ENCODE data around the gene VPREB1.
"Not testable (repeated sequence)": the region's sequence is repeated elsewhere in the genome, so short reads cannot be mapped to it uniquely, and the experiment has no call there.

VPREB1 gene, protein sequence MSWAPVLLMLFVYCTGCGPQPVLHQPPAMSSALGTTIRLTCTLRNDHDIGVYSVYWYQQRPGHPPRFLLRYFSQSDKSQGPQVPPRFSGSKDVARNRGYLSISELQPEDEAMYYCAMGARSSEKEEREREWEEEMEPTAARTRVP

GRCh38 chr22:22244316-22245250 lies at the start of gene VPREB1:
TSS of gene VPREB1 (plus strand) at chr22:22244786. CDS start at chr22:22244814, 28 bp downstream.
- DNase-seq: no peak

DNA sequence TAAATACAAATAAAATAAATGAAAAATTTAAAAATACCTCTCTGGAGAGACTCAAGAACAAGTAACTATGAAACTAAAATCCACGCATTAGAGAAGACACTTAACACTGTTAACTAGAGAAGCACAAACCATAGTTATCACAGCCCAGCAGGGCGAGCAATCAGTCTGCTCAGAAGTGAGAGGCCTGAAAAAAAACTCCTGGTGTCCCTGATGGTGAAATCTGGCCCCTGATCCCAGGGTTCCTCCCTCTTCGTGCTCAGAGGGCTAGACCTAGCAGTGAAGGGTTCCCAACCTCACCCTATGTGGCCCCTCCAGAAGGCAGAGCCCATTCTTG lies 49.7 kb upstream of the VPREB1 start:
- DNase-seq: no peak

GRCh38 chr22:22195265-22196017 lies 49.1 kb upstream of the VPREB1 start:
- DNase-seq: peak; percentile 80

GRCh38 chr22:22196018-22196533 lies 48.5 kb upstream of the VPREB1 start:
- no peak for DNase-seq

DNA sequence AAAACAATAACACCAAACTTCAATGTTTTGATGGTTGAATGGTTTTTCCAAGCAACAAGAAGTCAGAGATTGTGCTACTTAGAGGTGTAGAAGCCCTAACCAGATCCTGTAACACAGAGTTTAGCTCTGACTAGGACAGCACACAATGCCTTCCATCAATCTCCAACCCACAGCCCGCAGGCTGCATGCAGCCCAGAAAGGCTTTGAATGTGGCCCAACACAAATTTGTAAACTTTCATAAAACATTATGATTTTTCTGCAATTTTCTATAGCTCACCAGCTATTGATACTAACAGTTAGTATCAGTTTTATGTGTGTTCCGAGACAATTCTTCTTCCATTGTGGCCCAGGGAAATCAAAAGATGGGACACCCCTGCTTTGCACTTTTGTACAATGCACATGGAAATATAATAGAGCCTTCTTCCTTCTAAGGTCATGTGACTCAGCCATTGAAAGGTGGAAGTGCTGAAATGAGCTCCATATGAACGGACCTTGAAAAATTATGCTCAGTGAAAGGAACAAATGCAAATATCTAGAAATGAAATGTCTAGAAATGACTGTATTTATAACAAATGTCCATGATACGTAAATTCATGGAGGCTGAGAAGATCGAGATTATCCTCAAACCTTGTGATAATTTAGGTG lies 47.6 kb upstream of the VPREB1 start:
- no peak for DNase-seq

DNA sequence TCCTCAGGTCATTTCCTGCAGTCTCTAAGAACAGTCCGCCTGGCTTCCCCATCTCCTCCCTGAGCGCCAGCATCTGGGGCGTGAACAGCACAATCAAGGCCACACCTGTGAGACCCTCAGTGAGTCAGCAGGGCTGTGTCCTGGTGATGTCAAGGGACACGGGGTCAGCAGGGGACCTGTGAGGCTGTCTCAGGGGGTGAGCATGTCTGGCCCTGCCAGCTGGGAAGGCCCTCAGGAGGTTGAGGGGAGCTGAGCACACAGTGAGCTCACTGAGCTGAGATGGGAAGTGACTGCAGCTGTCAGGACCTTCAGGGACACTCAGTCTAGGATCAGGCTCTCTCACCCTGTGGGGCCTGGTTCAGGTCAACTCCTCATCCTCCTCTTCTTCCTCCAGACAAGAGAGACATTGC lies 46.6 kb upstream of the VPREB1 start:
- no peak for DNase-seq

DNA sequence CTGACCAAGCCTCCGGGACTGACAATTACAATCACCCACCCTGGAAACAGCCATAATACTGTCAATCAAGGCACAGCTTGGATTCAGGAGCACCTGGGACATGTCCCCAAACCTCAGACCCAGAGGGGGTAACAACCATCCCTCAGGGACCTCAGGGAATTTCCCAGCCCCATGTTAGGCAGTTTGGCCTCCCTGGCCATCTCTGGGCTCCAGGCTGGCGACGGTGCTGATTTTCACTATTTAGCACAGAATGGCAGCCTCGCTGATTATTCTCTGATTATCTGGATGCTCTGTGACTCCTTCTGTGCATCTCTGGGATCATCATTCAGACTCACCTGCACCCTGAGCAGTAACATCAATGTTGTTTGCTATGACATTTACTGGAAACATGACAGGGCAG lies 45.8 kb upstream of the VPREB1 start:
- no peak for DNase-seq

DNA sequence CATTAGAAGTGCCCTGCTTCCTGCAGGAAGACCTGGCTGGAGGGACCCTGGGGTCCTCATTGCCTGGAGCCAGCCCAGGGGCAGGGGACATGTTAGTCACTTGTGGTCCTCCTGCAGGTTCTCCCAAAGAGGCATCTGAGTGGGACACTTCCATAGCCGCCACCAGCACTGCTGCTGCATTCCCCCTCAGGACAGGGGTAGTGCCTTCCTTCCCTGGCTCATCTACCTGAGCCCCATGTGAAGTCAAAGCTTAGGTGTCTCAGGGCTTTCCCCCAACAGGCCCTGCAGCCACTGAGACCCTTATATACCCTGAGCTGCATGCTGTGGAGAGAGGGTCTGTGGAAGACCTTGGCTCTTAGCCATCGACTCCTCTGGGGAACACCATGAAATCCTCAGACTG lies 45.0 kb upstream of the VPREB1 start:
- DNase-seq: no peak

- no peak for DNase-seq
These were observed 43.9 kb upstream of the VPREB1 start for GRCh38 chr22:22200569-22201184.

DNA sequence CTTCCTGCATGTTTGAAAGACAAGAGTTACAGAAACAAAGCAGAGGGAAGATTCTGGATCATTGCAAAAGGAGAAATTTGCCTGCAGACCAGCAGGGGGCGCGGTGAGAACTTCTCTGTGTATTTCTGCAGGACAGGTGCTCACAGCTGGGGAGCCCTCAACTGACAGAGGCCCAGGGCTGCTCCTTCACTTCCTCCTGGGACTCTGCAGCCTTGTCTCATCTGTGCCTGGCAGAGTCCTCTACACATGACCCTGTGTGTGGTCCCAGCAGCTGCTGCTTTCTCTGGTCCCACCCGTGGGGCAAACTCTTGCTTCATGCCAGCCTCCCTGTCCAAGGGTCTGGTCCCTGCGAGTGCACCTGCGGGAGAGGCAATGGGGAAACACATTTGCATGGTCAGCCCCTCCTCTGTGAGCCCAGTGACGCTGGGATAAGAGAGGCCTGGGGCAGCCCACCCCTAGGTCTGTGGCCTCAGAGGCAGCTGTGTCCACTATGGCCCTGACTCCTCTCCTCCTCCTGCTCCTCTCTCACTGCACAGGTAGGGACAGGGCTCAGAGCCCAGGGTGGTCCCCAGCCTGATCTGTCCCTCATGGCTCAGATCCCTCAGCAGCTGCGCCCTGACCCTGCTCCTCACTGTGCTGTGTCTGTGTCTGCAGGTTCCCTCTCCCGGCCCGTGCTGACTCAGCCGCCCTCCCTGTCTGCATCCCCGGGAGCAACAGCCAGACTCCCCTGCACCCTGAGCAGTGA lies 43.2 kb upstream of the VPREB1 start:
- DNase-seq: peak; percentile 18

DNA sequence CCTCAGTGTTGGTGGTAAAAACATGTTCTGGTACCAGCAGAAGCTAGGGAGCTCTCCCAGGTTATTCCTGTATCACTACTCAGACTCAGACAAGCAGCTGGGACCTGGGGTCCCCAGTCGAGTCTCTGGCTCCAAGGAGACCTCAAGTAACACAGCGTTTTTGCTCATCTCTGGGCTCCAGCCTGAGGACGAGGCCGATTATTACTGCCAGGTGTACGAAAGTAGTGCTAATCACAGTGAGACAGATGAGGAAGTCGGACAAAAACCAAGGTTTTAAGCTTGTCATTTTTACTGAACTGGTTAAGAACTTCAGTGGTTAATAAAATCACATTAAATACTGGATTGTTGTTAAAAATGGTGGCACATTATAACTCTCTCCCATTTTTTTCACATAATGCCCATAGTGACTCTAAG lies 42.6 kb upstream of the VPREB1 start:
- DNase-seq: no peak

GRCh38 chr22:22203048-22203971 lies 41.3 kb upstream of the VPREB1 start:
- no peak for DNase-seq

DNA sequence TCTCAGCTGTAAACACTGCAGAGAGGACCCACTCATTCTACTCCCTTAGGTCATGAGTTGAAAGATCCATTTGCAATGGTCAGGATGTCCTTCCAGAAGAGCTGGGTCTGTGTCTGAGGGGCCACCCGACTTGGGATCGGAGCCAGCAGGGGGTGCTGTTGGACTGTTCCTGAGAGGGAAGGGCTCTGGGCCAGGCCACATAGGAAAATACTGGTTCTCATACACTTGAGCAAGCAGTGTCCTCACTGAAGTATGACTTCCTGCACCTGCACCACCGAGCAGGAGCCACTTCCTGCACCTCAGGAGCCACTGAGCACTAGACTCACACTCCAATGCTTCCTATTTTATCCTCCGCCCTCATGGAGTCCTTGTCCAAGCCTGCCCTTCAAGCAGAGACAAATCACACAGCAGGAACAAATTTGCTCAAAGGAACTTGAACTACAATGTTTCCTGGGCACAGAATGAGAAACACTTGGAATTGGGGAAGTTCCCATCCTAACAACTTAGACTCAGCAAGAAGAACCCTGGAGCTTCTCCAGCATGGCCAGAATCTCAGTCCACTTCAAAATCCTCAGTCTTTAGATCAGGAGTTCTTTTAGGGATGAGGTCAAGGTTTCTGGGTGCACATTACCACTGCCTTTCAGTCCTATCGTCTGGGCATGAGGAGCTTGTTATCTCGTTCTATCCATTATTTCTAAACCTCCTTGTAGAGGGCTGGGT lies 36.6 kb upstream of the VPREB1 start:
- DNase-seq: peak; percentile 74

- no peak for DNase-seq
These were observed 35.9 kb upstream of the VPREB1 start for GRCh38 chr22:22208652-22209051.

DNA sequence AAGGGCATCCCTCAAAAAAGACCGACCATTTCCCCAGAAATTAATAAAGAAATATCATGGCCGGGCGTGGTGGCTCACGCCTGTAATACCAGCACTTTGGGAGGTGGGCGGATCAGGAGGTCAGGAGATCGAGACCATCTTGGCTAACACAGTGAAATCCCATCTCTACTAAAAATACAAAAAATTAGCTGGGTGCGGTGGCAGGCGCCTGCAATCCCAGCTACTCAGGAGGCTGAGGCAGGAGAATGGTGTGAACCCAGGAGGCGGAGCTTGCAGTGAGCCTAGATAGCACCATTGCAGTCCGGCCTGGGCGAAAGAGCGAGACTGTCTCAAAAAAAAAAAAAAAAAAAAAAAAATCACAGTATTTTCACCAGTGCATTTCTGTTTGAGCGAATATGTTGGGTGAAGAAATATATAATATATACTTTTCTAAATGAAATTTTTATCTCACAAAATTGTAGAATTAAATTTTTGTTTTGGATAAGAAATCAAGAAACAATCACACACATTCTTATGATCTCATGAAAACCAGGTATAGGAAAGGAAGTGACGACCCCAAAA lies 35.4 kb upstream of the VPREB1 start:
- DNase-seq: not testable (repeated sequence)

DNA sequence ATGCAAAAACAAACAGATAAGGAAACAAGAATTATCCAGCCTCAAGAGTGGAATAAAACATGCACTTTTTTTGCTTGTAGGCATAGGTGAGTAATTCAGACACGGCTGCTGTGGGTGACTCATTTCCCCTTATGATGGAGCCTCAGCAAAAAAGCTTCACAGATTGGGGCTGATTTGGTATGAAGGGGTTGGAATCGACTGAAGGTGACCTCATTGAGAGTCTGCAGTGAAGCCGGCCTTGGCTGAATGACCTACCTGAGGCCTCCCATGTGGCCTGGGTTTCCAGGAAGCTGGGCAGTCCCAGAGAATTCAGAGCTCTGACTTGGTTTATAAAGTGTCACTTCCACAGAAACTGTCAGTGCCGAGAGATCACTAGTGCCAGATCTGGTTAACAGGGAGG lies 34.2 kb upstream of the VPREB1 start:
- DNase-seq: no peak

DNA sequence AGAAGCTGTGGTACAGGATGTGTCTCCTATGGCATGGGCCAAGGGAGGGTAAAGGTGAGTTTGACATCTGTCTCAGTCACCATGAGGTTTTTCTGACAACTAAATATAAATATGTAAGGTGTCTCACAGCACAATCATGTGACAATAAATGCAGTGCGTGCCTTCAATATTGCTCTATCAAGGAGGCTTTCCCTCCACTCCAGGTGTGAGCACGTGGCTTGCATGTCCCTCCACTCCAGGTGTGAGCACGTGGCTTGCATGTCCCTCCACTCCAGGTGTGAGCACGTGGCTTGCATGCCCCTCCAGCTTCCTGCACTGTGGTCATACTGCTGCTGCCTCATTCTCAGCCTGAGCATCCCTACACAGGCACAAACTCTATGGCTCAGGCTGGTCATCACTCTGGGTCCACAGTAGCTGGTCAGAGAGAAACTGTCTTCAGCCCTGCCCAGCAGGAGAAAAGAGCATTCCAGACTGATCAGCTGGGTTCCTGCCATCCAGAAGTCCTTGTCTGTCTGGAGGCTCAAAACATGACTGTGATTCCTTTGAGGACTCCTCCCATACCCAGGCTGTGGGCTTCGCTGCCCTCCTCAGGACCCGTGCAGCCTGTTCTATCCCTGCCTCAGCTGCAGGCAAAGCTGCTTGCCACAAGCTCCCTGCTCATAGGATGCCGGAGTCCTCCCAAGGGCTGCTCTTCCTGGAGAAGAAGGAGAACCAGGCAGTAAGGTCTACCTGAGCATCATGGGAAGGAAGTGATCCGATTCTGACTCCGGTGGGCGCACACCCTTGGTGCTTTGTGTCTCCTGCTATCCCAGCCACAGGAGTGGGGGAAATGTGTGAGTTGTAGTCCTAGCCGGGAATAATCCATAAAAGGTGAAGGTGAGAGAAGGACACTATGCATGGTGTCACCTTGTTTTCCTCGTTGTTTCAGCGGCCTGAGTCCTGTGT lies 33.4 kb upstream of the VPREB1 start:
- DNase-seq: no peak

GRCh38 chr22:22213231-22213630 lies 31.4 kb upstream of the VPREB1 start:
- no peak for DNase-seq
